HG03378 (cell line): ENCODE measurements around the gene PRKACA.
"Not testable (repeated sequence)": the region's sequence is repeated elsewhere in the genome, so short reads cannot be mapped to it uniquely, and the experiment has no call there.

Experiments
- ATAC-seq: cut with Tn5 transposase; IDR thresholded peaks from one replicate; pipeline ENCODE4 v1.9.1; 2021; ENCODE audit warnings: mild to moderate bottlenecking, moderate library complexity; ENCODE audit not compliant: unreplicated experiment

The PRKACA gene

GRCh38 chr19:14052470-14052869, 65.1 kb downstream of the PRKACA start:
- no peak for ATAC-seq

- no peak for ATAC-seq
Observed at GRCh38 chr19:14051980-14052379, 65.6 kb downstream of the PRKACA start.

GRCh38 chr19:14050961-14051360, 66.6 kb downstream of the PRKACA start:
- ATAC-seq, result not testable (repeated sequence)

- ATAC-seq, result no peak
Observed at GRCh38 chr19:14050512-14050911, 67.0 kb downstream of the PRKACA start.

- ATAC-seq, result no peak
Observed at GRCh38 chr19:14048443-14049153, 69.0 kb downstream of the PRKACA start.

GRCh38 chr19:14047866-14048265, 69.7 kb downstream of the PRKACA start:
- ATAC-seq, result not testable (repeated sequence)

GRCh38 chr19:14042659-14043608, 74.6 kb downstream of the PRKACA start:
- not testable (repeated sequence) for ATAC-seq
